C4-2B (cell line): ENCODE data around the gene UGP2.

Experiments used
- ZFX ChIP-seq: fragments of 450-650 bp; IDR thresholded peaks from 2 replicates; pipeline ENCODE4 v1.6.1; 2017
- TF ChIP-seq, protein P1 (sequence below): fragments of 450-650 bp; conservative IDR thresholded peaks from 2 replicates; pipeline ENCODE4 v1.5.1; 2017; ENCODE audit warnings: mild to moderate bottlenecking

DNA sequence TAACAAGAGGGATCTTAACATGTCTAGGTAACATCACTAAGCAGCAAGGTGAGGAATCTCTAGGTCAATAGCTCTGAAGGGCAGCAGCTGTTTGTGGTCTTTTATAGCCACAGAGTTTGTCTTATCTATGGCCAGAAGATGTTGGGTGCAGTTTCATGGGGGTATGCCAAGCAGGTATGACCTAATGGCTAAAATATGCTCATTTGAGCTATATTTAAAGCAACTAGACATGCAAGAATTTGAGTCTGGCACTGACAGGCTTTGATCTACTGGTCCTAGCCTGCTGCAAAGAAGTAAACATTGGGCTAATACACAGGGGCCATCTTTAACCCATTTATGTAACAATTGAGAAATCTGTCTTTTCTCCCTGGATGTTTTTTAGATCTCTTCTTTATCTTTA is 13.9 kb upstream of the UGP2 start:
- TF ChIP-seq, protein P1, sequence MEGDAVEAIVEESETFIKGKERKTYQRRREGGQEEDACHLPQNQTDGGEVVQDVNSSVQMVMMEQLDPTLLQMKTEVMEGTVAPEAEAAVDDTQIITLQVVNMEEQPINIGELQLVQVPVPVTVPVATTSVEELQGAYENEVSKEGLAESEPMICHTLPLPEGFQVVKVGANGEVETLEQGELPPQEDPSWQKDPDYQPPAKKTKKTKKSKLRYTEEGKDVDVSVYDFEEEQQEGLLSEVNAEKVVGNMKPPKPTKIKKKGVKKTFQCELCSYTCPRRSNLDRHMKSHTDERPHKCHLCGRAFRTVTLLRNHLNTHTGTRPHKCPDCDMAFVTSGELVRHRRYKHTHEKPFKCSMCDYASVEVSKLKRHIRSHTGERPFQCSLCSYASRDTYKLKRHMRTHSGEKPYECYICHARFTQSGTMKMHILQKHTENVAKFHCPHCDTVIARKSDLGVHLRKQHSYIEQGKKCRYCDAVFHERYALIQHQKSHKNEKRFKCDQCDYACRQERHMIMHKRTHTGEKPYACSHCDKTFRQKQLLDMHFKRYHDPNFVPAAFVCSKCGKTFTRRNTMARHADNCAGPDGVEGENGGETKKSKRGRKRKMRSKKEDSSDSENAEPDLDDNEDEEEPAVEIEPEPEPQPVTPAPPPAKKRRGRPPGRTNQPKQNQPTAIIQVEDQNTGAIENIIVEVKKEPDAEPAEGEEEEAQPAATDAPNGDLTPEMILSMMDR, result no peak
- TF ChIP-seq ZFX, result no peak
